ENCODE measurements around the gene CNNM3. TPM values are rescaled to one million over a fixed set of nuclear protein-coding genes. Genes with fewer than 3 reads are reported as not detected.

Gene CNNM3
- total RNA-seq, 2 donors from 2014 or later = 4.2 to 7.9 TPM

GRCh38 chr2:96843538-96844268, 27.6 kb downstream of the CNNM3 start, which contains the start of gene ANKRD23:
Gene ANKRD23 (minus strand): TSS chr2:96844021. CDS start chr2:96843992, 29 bp downstream.
- DNase-seq (ENCODE audit: low spot score) = no peak
- no peaks in the 10 kb centered on the region for H3K27me3 ChIP-seq
- peaks cover 0 to 45% of the 10 kb centered on the region in 2 donors for H3K4me1 ChIP-seq
- peak within 1 kb of the TSS; percentile 85 to 92 for H3K27ac ChIP-seq
- peak within 1 kb of the TSS in 1 of 2 donors; percentile 7 for H3K4me3 ChIP-seq
- H3K36me3 ChIP-seq = peaks cover 24% of the 10 kb centered on the region
- no peak for TF ChIP-seq CTCF (IDR thresholded peaks at IDR 0.05)
- no peaks in the 10 kb centered on the region for H3K9me3 ChIP-seq

DNA sequence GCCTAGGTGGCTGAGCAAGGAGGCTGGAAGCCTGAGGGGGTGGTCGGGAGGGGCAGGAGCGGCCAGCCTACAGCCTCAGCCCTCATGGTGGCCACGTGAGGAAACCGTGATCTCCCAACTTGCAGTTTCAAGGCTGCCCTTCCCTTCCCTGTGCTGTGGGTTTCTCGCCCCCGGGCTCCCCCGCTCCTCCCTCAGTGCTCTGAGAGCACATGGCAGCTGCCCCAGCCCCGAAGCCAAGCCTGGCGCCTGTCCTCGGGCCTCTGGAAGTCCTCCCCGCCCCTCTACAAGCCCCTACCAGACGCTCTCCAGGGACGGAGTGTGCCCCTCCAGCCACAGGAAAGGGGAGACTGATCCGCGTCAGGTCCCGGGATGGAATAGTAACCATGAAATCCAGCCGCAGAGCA, 28.3 kb downstream of the CNNM3 start:
- Histone ChIP-seq H3K27me3 (no peaks in the 10 kb centered on the region), H3K4me3 (no peak overlapping the region), H3K9me3 (no peaks in the 10 kb centered on the region), H3K27ac (peak overlapping the region; percentile 85 to 92), H3K36me3 (peaks cover 18% of the 10 kb centered on the region), H3K4me1 (peaks cover 0 to 39% of the 10 kb centered on the region in 2 donors)
- no peak for DNase-seq (ENCODE audit: low spot score)
- no peak for TF ChIP-seq CTCF (IDR thresholded peaks at IDR 0.05)

- Histone ChIP-seq H3K27me3 (no peaks in the 10 kb centered on the region), H3K36me3 (peaks cover 21% of the 10 kb centered on the region), H3K4me1 (peaks cover 0 to 28% of the 10 kb centered on the region in 2 donors), H3K4me3 (no peak overlapping the region), H3K9me3 (no peaks in the 10 kb centered on the region), H3K27ac (no peak overlapping the region)
- no peak for TF ChIP-seq CTCF (IDR thresholded peaks at IDR 0.05)
- DNase-seq (ENCODE audit: low spot score) = no peak
These were observed 30.8 kb downstream of the CNNM3 start for GRCh38 chr2:96846825-96847224.

DNA sequence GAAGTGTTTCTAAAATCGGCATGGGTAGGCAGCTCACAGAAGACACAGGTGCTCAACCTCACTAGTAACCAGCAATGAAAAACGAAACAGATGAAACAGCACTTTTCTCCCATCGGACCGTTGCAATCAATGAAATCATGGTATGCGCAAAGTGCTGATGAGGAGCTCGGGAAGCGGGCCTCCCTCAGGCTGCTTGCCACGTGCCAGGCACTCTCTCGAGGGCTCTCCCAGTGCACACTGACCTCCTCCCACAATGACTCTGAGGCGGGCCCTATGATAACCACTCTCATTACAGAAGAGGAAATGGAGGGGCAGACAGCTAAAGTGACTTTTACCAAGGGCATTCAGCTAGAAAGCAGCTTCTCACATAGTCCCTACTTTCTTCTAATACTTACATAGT, 31.5 kb downstream of the CNNM3 start:
- Histone ChIP-seq H3K9me3 (no peaks in the 10 kb centered on the region), H3K4me1 (peaks cover 0 to 22% of the 10 kb centered on the region in 2 donors), H3K27me3 (no peaks in the 10 kb centered on the region), H3K4me3 (no peak overlapping the region), H3K27ac (no peak overlapping the region), H3K36me3 (peaks cover 23% of the 10 kb centered on the region)
- no peak for TF ChIP-seq CTCF (IDR thresholded peaks at IDR 0.05)
- DNase-seq (ENCODE audit: low spot score) = no peak

- DNase-seq (ENCODE audit: low spot score) = no peak
- peaks cover 30% of the 10 kb centered on the region for H3K36me3 ChIP-seq
- H3K27ac ChIP-seq = no peak overlapping the region
- no peak overlapping the region for H3K4me3 ChIP-seq
- TF ChIP-seq CTCF (IDR thresholded peaks at IDR 0.05) = no peak
- no peaks in the 10 kb centered on the region for H3K9me3 ChIP-seq
- peaks cover 0 to 16% of the 10 kb centered on the region in 2 donors for H3K4me1 ChIP-seq
- no peaks in the 10 kb centered on the region for H3K27me3 ChIP-seq
These were observed 32.2 kb downstream of the CNNM3 start for GRCh38 chr2:96848264-96848663.
